Measurements from ENCODE around the gene ZNF488.
"Not testable (repeated sequence)": the region's sequence is repeated elsewhere in the genome, so short reads cannot be mapped to it uniquely, and the experiment has no call there.

The ZNF488 gene

DNA sequence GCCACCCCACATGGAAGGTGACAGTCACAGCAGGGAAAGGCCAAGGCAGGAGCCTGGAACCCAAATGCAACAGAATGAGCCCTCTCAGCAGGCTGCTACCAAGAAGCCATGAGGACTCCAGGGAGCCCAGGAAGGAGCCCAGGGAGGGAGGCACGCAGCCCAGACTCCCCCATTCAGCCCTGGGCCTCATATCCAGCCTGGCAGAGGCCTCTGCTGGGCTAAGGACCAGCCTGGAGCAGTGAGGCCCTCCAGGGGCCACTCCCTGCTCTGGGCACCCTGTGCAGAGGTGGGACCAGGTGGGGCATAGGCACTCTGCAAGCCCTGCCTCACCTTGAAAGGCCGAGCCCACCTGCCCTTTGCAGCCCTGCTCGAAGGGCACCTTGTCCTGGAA is 25.8 kb upstream of the ZNF488 start:
- DNase-seq (ENCODE audit: low read depth): no peak

DNA sequence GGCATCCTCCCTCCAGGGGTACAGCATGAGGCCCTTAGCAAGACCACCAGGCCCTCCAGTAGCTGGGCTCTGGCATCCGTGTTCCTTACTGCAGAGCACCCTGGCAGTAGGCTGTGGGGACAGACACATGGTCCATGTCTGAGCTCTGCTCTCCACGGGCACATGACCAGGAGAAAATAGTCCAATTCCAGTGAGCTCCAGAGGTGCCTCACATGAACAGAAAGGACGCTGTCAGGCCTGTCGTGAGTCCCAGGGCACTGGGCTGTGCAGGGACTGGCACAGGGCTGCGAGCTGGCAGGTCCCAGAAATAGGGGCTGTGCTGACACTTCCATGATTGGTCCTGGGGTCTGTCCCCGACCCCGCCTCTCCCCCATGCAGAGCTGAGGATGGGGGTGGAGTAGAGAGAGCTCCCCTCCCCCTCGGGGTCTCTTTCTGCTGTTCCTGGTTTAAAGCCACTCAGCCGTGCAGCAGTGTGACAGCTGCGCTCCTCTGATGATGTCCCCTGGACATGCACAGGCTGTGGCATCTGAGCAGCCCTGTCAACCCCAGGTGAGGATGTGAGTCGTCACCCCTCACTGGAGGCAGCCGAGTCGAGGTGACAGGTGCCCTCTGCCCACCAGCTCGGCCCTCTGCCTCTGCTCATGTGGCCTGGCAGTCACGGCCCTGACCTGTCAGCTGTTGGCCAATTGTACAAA is 25.2 kb upstream of the ZNF488 start:
- DNase-seq (ENCODE audit: low read depth): no peak

DNA sequence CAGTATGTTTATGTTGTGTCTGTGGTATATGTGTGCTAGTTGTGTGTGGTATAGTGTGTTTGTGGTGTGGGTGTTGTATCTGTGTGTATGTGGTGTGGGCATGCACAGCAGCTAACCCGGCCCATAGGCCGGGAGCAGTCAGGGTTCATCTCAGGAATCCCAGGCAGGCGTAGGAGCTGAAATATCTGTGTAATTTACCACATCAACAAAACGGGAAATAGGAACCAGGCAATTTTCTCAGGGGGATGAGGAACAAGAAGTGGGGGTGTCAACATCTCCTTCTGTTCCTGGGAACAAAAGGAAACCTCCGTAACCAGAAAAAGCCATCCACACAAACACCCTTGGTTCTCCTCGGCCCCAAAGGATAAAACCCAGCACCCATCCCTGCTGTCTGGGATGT is 24.5 kb upstream of the ZNF488 start:
- DNase-seq (ENCODE audit: low read depth): no peak

DNA sequence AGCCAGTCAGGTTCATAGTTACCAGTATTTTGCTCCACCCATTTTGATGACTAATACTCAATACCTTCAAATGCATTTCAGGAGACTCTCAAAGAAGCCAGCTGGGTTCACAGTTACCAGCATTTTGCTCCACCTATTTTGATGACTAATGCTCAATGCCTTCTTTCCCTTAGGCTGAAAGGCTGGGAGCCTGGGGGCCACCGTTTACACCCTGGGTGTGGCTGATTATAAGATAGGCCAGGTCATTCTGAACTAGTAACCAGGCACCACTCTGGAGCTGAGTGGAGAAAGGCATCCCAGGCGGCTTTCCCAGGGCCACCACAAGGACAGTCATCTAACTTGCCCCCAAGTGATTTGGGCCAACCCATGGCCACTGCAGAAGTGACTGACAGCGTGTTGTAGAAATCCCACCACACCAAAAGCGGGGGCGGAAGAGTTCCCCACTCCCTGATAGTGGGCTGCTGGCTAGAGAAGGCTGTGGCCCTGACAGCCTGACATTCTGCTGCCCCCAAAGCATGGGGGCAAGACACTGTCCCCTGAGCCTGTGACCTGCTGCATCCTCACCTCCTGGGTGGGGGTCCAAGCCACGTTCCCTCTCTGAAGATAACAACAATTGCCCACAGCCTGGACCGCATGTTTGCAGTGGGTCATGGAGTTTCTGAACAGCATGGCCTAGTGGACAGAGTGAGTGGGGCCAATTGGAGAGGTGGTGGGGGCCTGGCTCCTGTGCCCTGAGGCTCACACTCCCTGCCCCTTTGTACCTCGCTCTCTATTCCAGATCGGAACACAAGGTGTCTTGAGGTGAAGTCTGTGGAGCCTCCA is 23.0 kb upstream of the ZNF488 start:
- peak; percentile 61 for DNase-seq (ENCODE audit: low read depth)

DNA sequence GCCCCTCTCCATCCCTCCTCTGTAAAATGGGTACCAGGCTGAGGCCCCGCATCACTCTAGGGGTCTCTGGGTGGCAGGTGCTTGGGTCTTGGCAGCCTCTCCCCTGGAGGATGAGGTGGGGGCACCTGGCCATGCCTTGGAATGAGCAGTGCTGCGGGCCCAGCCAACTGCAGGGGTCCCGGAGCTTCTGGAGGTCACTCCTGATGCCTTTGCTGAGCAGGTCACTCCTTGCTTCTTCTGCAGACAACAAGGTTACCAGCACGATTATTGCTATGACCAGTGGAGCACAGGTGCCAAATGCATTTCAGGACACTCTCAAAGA is 22.4 kb upstream of the ZNF488 start:
- no peak for DNase-seq (ENCODE audit: low read depth)

DNA sequence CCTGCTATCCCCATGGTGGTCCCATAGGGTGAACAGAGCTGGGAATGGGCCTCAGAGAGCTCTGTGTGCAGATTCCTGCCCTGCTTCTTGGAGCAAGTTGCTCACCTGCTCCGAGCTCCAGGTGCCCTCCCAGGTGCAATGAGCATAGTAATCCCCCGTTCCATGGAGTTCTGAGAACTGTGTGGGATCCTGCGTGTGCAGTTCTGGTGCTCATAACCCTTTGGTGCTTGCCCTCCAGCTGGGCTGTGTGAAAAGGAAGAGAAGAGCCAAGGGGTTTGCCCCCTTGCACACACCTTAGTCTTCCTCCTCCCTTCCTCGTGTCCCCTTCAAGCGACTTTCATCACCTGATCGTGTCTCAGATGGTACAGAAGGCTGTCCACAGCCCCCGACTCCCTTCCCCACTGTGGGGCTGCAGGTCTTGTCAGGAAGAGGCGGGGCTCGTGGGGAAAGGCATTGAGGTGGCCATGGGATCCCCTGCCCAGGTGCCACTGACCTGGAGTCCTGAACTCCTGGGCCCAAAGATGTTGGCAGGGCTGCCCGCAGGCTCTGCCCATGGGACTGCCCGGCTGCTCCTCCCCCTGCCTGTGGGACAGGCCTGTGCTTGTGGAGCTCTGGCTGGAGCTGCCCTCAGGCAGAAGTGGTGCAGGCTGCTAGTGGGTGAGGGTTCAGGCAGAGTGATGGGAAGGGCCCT is 21.9 kb upstream of the ZNF488 start:
- DNase-seq (ENCODE audit: low read depth): no peak

DNA sequence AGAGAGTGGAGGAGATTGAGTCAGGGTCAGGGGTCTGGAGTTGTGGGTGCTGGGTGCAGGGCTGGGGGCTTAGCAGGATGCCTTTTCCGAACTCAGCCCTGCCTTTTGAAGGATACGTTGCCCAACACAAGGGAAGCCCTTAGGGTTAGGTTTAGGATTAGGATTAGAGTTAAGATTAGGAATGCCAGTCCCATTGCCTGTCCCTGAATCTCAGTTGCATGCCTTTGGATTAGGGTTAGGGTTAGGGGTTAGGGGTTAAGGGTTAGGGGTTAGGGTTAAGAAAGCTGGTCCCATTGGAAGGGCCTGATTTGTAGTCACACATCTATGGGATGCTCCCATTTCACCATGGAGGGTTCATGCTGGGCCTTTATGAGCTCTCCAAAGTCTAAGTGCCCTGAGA is 20.8 kb upstream of the ZNF488 start:
- no peak for DNase-seq (ENCODE audit: low read depth)

DNA sequence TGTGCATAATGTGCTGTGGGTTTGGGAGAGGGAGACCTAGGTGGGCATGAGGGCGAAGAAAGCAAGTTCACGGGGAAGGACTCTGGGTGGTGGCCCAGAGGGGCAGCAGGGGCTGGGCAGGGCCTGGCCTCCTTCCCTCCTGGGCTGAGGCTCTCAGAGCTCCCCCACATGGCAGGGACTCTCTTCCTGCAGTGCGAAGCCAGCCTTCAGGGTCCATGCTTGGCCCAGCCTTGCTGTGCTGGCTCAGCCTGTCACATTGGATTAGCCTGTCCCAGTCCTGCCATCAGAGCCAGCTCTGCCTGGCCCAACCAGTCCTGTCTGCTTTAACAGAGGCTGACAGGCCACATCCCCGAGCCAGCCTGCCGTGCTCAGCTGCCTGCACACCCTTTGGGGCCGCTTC is 20.4 kb upstream of the ZNF488 start:
- DNase-seq (ENCODE audit: low read depth): no peak

DNA sequence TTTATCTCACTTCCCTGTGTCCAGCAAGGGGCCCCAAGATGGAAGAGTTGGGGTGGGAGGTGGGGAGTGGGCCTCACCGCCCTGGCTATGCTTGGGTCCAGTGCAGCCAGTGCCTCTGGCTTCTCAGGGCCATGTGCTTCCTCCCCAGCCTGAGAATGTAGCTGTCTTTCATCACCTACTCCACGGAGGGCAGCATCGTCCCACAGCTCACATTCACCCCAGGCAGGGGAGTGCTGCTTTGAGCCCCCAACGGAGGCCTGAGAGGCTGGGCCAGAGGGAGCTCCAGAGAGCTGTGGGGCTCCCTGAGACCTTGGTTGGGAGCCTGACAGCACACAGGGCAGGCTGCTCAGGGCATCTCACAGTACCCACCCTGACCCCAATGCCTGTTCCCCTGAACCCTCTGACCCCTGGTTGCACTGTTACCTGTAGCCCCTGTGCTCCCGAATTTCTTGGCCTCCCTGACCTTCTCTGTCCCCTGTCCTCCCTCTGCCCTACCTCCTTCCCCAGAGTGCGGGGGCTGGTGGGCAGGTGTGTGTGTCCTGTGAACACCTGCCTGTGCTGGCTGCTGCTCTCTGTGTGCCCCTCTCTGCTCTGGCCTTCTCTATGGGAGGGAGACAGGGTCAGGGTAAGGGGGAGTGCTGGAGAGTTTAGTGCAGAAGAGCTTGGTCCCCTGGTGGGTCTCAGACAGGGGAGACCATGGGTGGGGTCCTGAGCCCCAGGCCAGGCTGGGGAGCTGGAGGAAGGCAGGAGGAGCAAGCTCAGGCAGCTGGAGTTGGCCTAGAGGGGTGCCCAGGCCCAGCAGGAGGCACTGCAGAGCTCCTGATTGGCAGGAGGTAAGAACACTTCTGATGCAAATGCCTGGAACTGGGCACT is 19.6 kb upstream of the ZNF488 start:
- DNase-seq (ENCODE audit: low read depth): no peak

DNA sequence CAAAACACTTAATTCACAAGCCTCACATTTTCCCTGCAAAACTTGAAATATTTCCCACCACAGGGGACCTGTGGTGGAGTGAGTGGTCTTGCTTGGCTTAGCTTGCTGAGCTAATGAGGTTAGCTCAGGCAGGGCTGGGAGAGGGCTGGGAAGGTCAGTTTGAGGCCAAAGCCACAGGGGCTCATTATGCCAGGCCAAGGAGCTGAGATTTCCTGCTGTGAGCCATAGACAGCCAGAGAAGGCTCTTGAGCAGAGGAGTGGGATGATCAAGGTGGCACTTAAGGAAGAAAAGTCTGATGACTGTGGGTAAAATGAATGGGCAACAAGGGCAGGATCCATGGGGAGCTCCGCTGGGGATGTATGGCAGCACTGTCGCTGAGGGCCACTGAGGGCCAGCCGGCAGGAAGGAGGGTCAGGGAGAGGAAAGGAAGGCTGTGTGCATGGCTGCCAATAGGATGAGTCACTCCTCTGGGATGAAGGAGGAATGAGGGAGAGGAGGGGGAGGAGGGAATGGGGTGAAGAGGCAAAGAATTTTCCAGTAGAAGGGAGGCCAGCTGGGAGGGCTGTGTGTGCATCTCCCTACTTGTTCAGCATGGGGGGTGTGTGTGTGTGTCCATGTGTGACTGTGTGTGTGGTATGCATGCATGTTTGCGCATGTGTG is 18.7 kb upstream of the ZNF488 start:
- DNase-seq (ENCODE audit: low read depth): peak; percentile 66

DNA sequence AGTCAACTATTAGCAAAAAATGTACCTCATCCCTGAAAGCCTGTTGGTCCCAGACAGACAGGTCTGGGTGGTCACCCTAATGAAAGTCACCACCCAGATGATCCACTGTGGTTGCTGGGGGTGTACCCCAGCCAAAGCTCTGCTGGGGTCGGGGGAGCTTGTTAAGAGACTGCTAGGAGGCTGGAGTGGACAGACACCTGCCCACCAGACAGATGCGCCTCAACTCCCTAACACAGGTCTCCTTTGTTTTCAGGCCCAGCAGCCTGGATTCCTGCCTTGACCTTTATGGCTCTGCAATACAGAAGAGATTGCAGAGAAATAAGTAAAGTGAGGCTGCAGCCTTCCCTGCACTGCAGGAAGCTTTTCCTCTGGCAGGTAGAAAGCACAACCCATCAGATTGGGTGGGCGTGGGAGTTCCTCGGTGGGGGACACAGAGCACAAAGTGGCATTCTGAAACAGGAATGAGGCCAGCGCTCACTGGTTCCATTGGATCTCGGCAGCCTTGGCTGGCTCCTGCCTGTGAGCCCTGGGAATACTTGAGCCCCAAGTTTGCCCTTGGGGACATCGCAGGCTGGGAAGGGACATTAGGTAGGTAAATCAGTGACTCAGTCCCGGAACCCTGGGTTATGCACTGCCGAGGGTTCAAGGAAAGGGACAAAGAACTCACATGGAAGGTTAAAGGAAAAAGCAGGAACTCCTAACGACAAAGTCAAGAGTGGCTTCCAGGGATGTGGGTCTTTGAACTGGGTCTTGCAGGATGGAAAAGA is 18.0 kb upstream of the ZNF488 start:
- DNase-seq (ENCODE audit: low read depth): no peak

DNA sequence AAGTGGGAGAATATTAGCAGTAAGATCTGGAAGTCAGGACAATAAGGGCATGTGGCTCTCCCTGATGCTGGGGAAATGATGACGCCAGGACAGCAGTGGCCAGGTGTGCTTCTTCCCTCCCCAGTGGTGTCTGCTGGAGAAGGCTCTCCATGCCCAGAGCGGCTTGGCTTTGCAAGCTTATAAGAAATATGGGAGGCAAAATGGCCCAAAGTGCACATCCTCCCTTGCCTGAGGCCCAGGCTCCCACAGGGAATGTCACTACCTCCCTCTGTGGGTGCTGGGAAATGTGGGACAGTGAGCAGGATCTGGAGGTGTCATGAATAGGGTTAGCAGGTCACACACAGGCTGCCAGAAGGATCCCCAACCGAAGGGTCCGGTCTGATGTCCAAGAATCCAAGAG is 17.1 kb upstream of the ZNF488 start:
- no peak for DNase-seq (ENCODE audit: low read depth)

DNA sequence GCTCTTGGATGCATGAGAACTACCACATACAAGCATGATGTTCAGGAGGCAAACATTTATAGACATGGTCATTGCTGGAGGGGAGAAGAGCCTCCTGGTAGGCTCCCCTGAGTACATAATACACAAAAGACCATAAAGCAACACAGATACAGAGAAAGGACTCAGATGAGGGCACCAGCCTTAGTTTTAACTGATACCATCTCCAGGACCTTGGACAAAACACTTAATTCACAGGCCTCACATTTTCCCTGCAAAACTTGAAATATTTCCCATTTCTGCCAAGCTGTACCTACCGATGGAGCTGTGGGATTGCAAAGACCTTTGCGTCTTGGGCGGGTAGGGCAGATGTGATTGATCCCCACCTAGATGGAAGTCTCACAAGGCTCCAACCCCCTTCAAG is 16.7 kb upstream of the ZNF488 start:
- no peak for DNase-seq (ENCODE audit: low read depth)

DNA sequence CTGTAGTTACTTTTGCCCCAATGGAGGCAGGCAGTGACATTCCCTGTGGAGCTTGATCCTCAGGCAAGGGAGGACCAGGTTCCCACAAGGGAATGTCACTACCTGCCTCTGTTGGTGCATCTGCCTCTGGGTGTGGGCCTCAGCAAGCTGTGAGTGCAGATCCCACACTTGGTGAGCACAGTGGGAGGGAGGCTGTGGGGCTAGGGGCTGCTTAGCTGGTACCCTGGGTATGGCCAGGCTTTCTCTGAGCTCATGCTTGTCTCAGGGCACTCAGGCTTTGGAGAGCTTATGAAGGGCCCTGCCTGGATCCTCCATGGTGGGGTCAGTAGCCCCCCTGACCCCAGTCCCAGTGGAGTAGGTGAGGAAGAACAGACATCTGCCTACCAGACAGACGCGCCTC is 16.2 kb upstream of the ZNF488 start:
- DNase-seq (ENCODE audit: low read depth): no peak

DNA sequence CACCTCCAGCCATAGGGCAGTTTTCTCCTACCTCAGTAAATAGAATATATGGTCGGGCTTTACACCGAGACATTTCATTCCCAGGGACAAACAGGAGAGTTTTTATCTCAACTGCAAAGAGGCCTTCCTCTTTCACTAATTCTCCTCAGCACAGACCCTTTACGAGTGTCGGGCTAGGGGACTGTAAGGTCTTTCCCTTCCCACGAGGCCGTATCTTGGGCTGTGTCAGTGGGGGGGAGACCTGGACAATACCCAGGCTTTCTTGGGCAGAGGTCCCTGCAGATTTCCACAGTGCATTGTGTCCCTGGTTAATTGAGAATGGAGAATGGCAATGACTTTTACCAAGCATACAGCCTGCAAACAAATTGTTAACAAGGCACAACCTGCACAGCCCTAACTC is 13.2 kb upstream of the ZNF488 start:
- no peak for DNase-seq (ENCODE audit: low read depth)

DNA sequence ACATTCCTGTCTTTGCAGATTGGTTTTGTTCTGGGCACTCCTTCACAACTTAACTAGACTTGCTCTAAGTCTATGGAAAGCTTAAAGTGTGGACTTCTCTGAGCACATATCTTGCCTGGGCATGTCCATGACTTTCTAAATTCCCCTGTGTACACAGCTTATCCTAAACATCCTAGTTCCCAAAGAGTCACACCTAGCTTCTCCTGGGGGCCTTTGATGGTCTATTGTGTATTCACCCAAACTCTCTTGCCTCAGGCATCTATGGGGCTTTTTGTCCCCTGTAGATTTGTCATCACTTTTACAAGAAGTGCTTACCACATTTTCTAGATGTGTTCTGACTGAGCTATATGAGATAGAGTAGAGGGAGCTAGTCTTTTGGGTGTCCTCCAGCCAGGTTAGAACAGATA is 12.2 kb upstream of the ZNF488 start:
- no peak for DNase-seq (ENCODE audit: low read depth)

DNA sequence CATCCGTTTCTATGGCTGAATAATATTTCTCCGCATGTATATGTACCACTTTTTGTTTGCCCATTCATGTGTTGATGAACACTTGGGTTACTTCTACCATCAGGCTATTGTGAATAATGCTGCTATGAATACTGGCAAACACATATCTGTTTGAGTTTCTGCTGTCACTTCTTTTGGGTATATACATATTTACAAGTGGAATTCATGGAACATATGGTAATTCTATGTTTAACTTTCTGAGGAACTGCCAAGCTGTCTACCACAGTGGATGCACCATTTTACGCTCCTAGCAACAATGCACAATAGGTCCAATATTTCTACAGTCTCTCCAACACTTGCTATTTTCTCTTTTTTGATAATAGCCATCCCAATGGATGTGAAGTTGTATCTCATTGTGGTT is 5.5 kb upstream of the ZNF488 start:
- DNase-seq (ENCODE audit: low read depth): no peak

DNA sequence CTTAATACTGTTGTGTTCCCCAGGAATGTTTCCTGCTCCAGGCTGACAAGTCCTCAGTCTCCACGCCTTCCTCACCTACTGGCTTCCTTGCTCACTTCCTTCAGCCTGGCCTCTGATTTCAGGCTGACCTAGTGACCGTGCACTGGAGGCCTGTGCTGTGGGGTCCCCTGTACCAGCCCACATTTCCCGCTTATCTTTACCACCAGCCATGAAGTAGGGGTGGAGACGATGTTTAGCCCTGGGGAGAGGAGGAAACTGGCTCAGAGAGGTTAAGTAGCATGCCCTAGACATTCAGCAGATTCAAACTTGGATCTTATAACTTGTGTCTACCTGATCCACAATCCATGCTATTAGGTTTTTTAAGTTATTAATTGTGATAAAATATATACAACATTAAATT is 4.8 kb upstream of the ZNF488 start:
- DNase-seq (ENCODE audit: low read depth): no peak

DNA sequence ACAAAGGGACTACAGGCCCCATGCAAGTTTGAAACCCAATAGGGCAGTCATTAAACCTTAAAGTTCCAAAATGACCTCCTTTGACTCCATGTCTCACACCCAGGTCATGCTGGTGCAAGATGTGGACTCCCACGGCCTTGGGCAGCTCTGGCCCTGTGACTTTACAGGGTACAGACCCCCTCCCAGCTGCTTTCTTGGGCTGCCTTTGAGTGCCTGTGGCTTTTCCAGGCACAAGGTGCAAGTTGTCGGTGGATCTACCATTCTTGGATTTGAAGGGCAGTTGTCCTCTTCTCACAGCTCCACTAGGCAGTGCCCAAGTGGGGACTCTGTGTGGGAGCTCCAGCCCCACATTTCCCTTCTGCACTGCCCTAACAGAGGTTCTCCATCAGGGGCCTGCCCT is 2.0 kb upstream of the ZNF488 start:
- DNase-seq (ENCODE audit: low read depth): not testable (repeated sequence)

DNA sequence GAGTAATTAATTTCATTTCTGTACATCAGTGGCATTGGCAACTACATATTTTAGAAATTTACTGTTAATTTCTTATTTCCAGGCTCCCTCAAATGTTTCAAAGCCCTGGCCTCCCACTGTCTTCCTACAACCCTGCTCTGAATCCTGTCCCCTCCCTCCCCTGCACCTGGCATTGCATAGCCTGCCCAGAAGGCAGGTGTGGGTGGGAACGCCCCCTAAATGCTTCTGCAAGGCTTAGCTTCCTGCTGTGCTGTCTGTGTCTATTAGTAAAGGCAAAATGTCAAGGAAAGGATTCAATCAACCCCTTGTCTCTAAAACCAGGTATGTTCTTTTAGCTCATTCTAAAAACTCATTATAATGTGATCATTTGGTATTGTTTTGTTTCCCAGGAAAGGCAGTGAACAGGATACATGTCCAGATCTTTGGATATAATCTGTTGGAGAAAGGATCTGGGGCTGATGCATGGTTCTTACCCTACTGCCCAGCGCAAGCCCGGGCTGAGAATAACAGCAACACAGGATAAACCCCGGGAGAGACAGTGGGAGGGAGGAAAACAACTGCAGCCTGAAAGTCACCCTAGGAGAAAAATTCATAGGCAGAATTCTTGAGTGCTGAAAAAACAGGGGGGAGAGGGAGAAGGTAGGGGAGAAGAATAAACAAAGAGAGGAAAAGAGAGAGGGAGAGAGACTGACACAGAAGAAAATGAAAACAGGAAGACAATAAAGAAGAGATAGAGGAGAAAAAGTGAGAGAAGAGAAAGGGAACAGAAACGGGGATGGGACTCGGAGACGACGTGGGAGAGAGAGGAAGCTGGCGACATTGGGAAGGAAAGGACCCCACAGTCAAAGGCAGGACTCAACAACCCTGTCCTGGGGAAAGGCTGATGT is 589 bp downstream of the ZNF488 start:
- DNase-seq (ENCODE audit: low read depth): no peak
